HEK293 (cell line): ENCODE results near the gene ARHGAP26.

ENCODE experiments used
- CTCF ChIA-PET: fragments of 350-600 bp; formaldehyde crosslinking; extraction: SDS; loops from one replicate; lab custom pipeline; 2021; ENCODE audit warnings: antibody characterized with exemption; lab: Yijun Ruan, JAX
- POLR2A ChIA-PET: fragments of 300-600 bp; formaldehyde crosslinking; extraction: SDS; loops from one replicate; lab custom pipeline; 2020; ENCODE audit warnings: antibody characterized with exemption, inconsistent platforms; lab: Yijun Ruan, JAX
- H3K27ac ChIP-seq: fragments of 200-500 bp; sonication (Bioruptor generic); 2 replicates; pipeline ENCODE4 v1.5.1; 2014; ENCODE audit warnings: low read depth, low read length, control low read depth, inconsistent platforms; ENCODE audit errors: extremely low read depth
- H3K36me3 ChIP-seq, 2 experiments: fragments of 200-500 bp in 1 of 2; sonication (Bioruptor generic) in 1 of 2; 1 replicate in 1 of 2; 2 replicates in 1 of 2; pipeline ENCODE4 v1.5.1; 2014 to 2017; ENCODE audit warnings: inconsistent platforms in 2 of 2, low read length in 2 of 2; ENCODE audit not compliant: control insufficient read depth in 2 of 2, insufficient read depth in 1 of 2
- H3K4me1 ChIP-seq: fragments of 200-500 bp; sonication (Bioruptor generic); 2 replicates; pipeline ENCODE4 v1.5.1; 2014; ENCODE audit warnings: mild to moderate bottlenecking, low read length, inconsistent platforms; ENCODE audit not compliant: control insufficient read depth, insufficient read depth
- H3K4me3 ChIP-seq: 2 replicates; pipeline ENCODE4 v1.5.1; 2011; ENCODE audit warnings: low read depth, mild to moderate bottlenecking, control low read depth, low read length, moderate library complexity
- H3K9me3 ChIP-seq: fragments of 200-500 bp; sonication (Bioruptor generic); 2 replicates; pipeline ENCODE4 v1.5.1; 2014; ENCODE audit warnings: low read depth, low read length, inconsistent platforms; ENCODE audit not compliant: control insufficient read depth, insufficient read depth
- EGR2 ChIP-seq: fragments of 450-650 bp; formaldehyde crosslinking; IDR thresholded peaks from 2 replicates; pipeline ENCODE4 v1.5.1; 2016; ENCODE audit warnings: low read depth, missing biosample characterization, missing genetic modification characterization
- FEZF1 ChIP-seq: fragments of 450-650 bp; formaldehyde crosslinking; IDR thresholded peaks from 2 replicates; pipeline ENCODE4 v1.5.1; 2016; ENCODE audit warnings: missing biosample characterization, missing genetic modification characterization
- KLF16 ChIP-seq: fragments of 450-650 bp; formaldehyde crosslinking; IDR thresholded peaks from 2 replicates; pipeline ENCODE4 v1.5.1; 2017; ENCODE audit warnings: missing biosample characterization, missing genetic modification characterization
- KLF7 ChIP-seq: fragments of 450-650 bp; formaldehyde crosslinking; IDR thresholded peaks from 2 replicates; pipeline ENCODE4 v1.5.1; 2016; ENCODE audit warnings: missing biosample characterization, missing genetic modification characterization, borderline replicate concordance
- KLF8 ChIP-seq: fragments of 450-650 bp; formaldehyde crosslinking; IDR thresholded peaks from 2 replicates; pipeline ENCODE4 v1.5.1; 2016; ENCODE audit warnings: missing biosample characterization, missing genetic modification characterization
- REPIN1 ChIP-seq: fragments of 450-650 bp; formaldehyde crosslinking; IDR thresholded peaks from 2 replicates; pipeline ENCODE4 v1.5.1; 2017; ENCODE audit warnings: missing biosample characterization, missing genetic modification characterization, low read depth
- YY2 ChIP-seq: fragments of 450-650 bp; formaldehyde crosslinking; IDR thresholded peaks from 2 replicates; pipeline ENCODE4 v1.5.1; 2016; ENCODE audit warnings: missing biosample characterization, missing genetic modification characterization
- ZNF248 ChIP-seq: fragments of 450-650 bp; formaldehyde crosslinking; IDR thresholded peaks from 2 replicates; pipeline ENCODE4 v1.5.1; 2017; ENCODE audit warnings: missing biosample characterization, missing genetic modification characterization
- ZNF362 ChIP-seq: fragments of 450-650 bp; formaldehyde crosslinking; IDR thresholded peaks from 2 replicates; pipeline ENCODE4 v1.5.1; 2016; ENCODE audit warnings: missing biosample characterization, missing genetic modification characterization
- ZNF398 ChIP-seq: fragments of 450-650 bp; formaldehyde crosslinking; IDR thresholded peaks from 2 replicates; pipeline ENCODE4 v1.5.1; 2017; ENCODE audit warnings: missing biosample characterization, missing genetic modification characterization
- ZNF510 ChIP-seq: fragments of 450-650 bp; formaldehyde crosslinking; IDR thresholded peaks from 2 replicates; pipeline ENCODE4 v1.5.1; 2018; ENCODE audit warnings: mild to moderate bottlenecking, missing genetic modification characterization, missing biosample characterization; ENCODE audit not compliant: insufficient replicate concordance
- ZNF529 ChIP-seq: fragments of 450-650 bp; formaldehyde crosslinking; IDR thresholded peaks from 2 replicates; pipeline ENCODE4 v1.5.1; 2017; ENCODE audit warnings: missing genetic modification characterization, missing biosample characterization; ENCODE audit not compliant: insufficient replicate concordance
- ZNF549 ChIP-seq: fragments of 450-650 bp; IDR thresholded peaks from 2 replicates; pipeline ENCODE4 v1.5.1; 2018; ENCODE audit warnings: missing biosample characterization, missing genetic modification characterization, mild to moderate bottlenecking, inconsistent platforms, moderate library complexity
- ZNF580 ChIP-seq: fragments of 450-650 bp; formaldehyde crosslinking; IDR thresholded peaks from 2 replicates; pipeline ENCODE4 v1.5.1; 2016; ENCODE audit warnings: missing biosample characterization, missing genetic modification characterization
- ZNF707 ChIP-seq: fragments of 450-650 bp; formaldehyde crosslinking; IDR thresholded peaks from 2 replicates; pipeline ENCODE4 v1.5.1; 2016; ENCODE audit warnings: missing biosample characterization, missing genetic modification characterization
- ZNF843 ChIP-seq: fragments of 450-650 bp; formaldehyde crosslinking; IDR thresholded peaks from 2 replicates; pipeline ENCODE4 v1.5.1; 2016; ENCODE audit warnings: missing biosample characterization, missing genetic modification characterization
- ZSCAN23 ChIP-seq: fragments of 450-650 bp; formaldehyde crosslinking; IDR thresholded peaks from 2 replicates; pipeline ENCODE4 v1.5.1; 2016; ENCODE audit warnings: missing biosample characterization, missing genetic modification characterization
- TF ChIP-seq, protein P1 (sequence below): fragments of 450-650 bp; formaldehyde crosslinking; IDR thresholded peaks from 2 replicates; pipeline ENCODE4 v1.5.1; 2016; ENCODE audit warnings: missing biosample characterization, missing genetic modification characterization

ARHGAP26 gene

DNA sequence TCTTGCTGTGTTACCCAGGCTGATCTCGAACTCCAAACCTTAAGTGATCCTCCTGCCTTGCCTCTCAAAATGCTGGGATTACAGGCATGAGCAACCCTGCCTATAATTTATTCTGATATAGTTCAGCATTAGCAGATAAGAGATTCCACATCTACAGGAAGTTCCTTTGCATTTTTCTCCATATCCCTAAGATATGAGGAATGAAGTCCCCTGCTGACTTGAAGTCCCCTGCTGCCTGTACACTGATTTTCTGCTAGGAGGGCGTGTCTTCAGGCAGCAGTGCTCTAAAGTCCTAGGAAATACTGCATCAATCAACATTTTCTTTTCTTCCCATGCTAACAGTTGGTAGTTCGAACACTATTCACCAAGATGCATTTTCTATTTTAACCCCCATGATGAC lies 105.8 kb downstream of the ARHGAP26 start:
- CTCF ChIA-PET, result interaction anchor here (0.6 to 3.6 kb wide), 12 partner anchors 9 to 551 kb away, joined by 3 to 32 read pairs (median 6); partner anchors contain the start of gene SPRY4

DNA sequence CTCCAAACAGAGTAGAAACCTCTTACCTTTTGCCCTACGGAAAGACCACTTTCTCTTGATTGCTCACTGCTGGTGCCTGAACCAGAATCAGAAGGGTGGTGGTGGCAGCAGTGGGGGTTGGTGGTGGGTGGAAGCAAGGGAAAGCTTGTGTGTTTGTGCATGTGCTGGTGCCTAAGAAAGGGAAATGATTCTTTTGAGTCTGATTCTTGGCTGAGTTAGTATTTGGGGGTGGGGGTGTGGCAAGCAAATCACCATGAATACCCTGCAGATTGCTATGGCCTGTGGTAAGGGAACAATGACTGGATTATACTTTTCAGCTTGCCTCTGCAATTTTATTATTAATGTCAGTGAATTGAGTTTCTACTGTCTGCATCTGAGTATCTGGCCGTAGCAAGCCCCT lies 106.6 kb downstream of the ARHGAP26 start:
- Histone ChIP-seq H3K9me3 (no peaks in the 10 kb centered on the region), H3K4me1 (peaks cover 6% of the 10 kb centered on the region; the same call in 1 of the 2 replicates), H3K4me3 (no peak overlapping the region), H3K27ac (no peak overlapping the region), H3K36me3 (no peaks in the 10 kb centered on the region)
- CTCF ChIA-PET, result interaction anchor here (0.9 to 16.6 kb wide), 5 partner anchors 10 to 160 kb away, joined by 3 to 572 read pairs (median 8); no protein-coding TSS in a partner anchor
- no peak for TF ChIP-seq KLF16
- TF ChIP-seq ZNF362, result peak; percentile 7; the same call in 1 of the 2 replicates
- POLR2A ChIA-PET, result interaction anchor here (0.7 kb wide), 1 partner anchor 179 kb away, joined by 4 read pairs; no protein-coding TSS in a partner anchor

More for the DNA sequence above, 105.8 kb downstream of the ARHGAP26 start:
- Histone ChIP-seq H3K36me3 (no peaks in the 10 kb centered on the region), H3K4me1 (peaks cover 6% of the 10 kb centered on the region; the same call in 1 of the 2 replicates), H3K4me3 (no peak overlapping the region), H3K9me3 (no peaks in the 10 kb centered on the region), H3K27ac (no peak overlapping the region)
- no peak for TF ChIP-seq ZNF707 (tag by site-specific recombination)
- TF ChIP-seq EGR2 (tag by site-specific recombination), result no peak
- no peak for TF ChIP-seq ZNF510 (tag by site-specific recombination)
- TF ChIP-seq ZNF398, result no peak
- no peak for TF ChIP-seq ZNF529 (tag by site-specific recombination)
- TF ChIP-seq ZNF580 (tag by site-specific recombination), result no peak
- no peak for TF ChIP-seq ZNF248 (tag by site-specific recombination)
- TF ChIP-seq FEZF1 (tag by site-specific recombination), result no peak
- no peak for TF ChIP-seq KLF7 (tag by site-specific recombination)
- no peak for TF ChIP-seq KLF8 (tag by site-specific recombination)
- TF ChIP-seq ZNF362, result no peak
- TF ChIP-seq ZSCAN23 (tag by site-specific recombination), result no peak
- no peak for TF ChIP-seq ZNF549 (tag by site-specific recombination)
- TF ChIP-seq ZNF843 (tag by site-specific recombination), result no peak
- no peak for TF ChIP-seq YY2
- TF ChIP-seq, protein P1, sequence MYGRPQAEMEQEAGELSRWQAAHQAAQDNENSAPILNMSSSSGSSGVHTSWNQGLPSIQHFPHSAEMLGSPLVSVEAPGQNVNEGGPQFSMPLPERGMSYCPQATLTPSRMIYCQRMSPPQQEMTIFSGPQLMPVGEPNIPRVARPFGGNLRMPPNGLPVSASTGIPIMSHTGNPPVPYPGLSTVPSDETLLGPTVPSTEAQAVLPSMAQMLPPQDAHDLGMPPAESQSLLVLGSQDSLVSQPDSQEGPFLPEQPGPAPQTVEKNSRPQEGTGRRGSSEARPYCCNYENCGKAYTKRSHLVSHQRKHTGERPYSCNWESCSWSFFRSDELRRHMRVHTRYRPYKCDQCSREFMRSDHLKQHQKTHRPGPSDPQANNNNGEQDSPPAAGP (tag by site-specific recombination), result no peak
- no peak for TF ChIP-seq REPIN1 (tag by site-specific recombination)
- POLR2A ChIA-PET, result no interaction called here
